GM23338 (cell line): ENCODE measurements around the gene ATL2. TPM values are rescaled to one million over a fixed set of nuclear protein-coding genes. Genes with fewer than 3 reads are reported as not detected.

Experiments used
- ATAC-seq: fragments of 200-7000 bp; cut with Tn5 transposase; 3 replicates; pipeline ENCODE4 v1.9.1; 2020
- DNase-seq: peaks from one replicate; pipeline ENCODE4 v3.0.0-alpha.2; 2015; ENCODE audit warnings: low spot score
- H2AFZ ChIP-seq: fragments of 200-600 bp; sonication (generic); 2 replicates; pipeline ENCODE4 v1.8.0; 2016; ENCODE audit warnings: antibody characterized with exemption, mild to moderate bottlenecking, moderate library complexity
- H3F3A ChIP-seq: fragments of 200-600 bp; sonication (generic); replicated peaks from 2 replicates; pipeline ENCODE4 v1.8.0; 2017; ENCODE audit warnings: antibody characterized with exemption, mixed run types, low read depth
- H3K27ac ChIP-seq: fragments of 200-600 bp; sonication (generic); 2 replicates; pipeline ENCODE4 v1.6.1; 2016; ENCODE audit warnings: low read depth
- H3K27me3 ChIP-seq: fragments of 200-600 bp; sonication (generic); 2 replicates; pipeline ENCODE4 v1.8.0; 2016; ENCODE audit warnings: mild to moderate bottlenecking, mixed run types, moderate library complexity; ENCODE audit not compliant: insufficient read depth
- H3K36me3 ChIP-seq: fragments of 200-600 bp; sonication (generic); 2 replicates; pipeline ENCODE4 v1.8.0; 2016; ENCODE audit warnings: mild to moderate bottlenecking; ENCODE audit not compliant: insufficient read depth
- H3K4me1 ChIP-seq: fragments of 200-600 bp; sonication (generic); 2 replicates; pipeline ENCODE4 v1.8.0; 2016; ENCODE audit warnings: mild to moderate bottlenecking, moderate library complexity; ENCODE audit not compliant: insufficient read depth
- H3K4me2 ChIP-seq: fragments of 200-600 bp; sonication (generic); 2 replicates; pipeline ENCODE4 v1.7.1; 2017; ENCODE audit warnings: mixed run types
- H3K4me3 ChIP-seq: fragments of 200-600 bp; sonication (generic); 2 replicates; pipeline ENCODE4 v1.6.1; 2016; ENCODE audit warnings: mixed run types
- H3K79me2 ChIP-seq: fragments of 200-600 bp; sonication (generic); replicated peaks from 2 replicates; pipeline ENCODE4 v1.8.0; 2017; ENCODE audit warnings: mild to moderate bottlenecking; ENCODE audit not compliant: insufficient read depth
- H3K9me2 ChIP-seq: fragments of 200-600 bp; sonication (generic); 2 replicates; pipeline ENCODE4 v1.8.0; 2017; ENCODE audit not compliant: insufficient read depth
- H4K20me1 ChIP-seq: fragments of 200-600 bp; sonication (generic); replicated peaks from 2 replicates; pipeline ENCODE4 v1.8.0; 2017; ENCODE audit warnings: mild to moderate bottlenecking; ENCODE audit not compliant: insufficient read depth
- H3K27ac Mint-ChIP-seq: 2 replicates; pipeline ENCODE4 v1.8.0; 2020; ENCODE audit warnings: inconsistent platforms, mild to moderate bottlenecking, moderate library complexity, mixed read lengths
- H3K27me3 Mint-ChIP-seq: 3 replicates; pipeline ENCODE4 v1.8.0; 2022; ENCODE audit warnings: low read depth, mild to moderate bottlenecking, moderate library complexity, mixed read lengths, inconsistent platforms; ENCODE audit not compliant: insufficient read depth, poor library complexity
- H3K36me3 Mint-ChIP-seq: 3 replicates; pipeline ENCODE4 v1.8.0; 2021; ENCODE audit warnings: low read depth, mild to moderate bottlenecking, inconsistent platforms, moderate library complexity, mixed read lengths
- H3K4me1 Mint-ChIP-seq: 3 replicates; pipeline ENCODE4 v1.8.0; 2020; ENCODE audit warnings: mild to moderate bottlenecking, inconsistent platforms, mixed read lengths
- H3K4me3 Mint-ChIP-seq: 3 replicates; pipeline ENCODE4 v1.8.0; 2021; ENCODE audit warnings: moderate library complexity, mild to moderate bottlenecking, inconsistent platforms, mixed read lengths
- H3K9me3 Mint-ChIP-seq: 3 replicates; pipeline ENCODE4 v1.8.0; 2020; ENCODE audit warnings: moderate library complexity, mild to moderate bottlenecking, inconsistent platforms, mixed read lengths
- CREB1 ChIP-seq: fragments of 250-450 bp; sonication (Bioruptor Pico); IDR thresholded peaks from 2 replicates; pipeline ENCODE4 v1.5.0; 2020; ENCODE audit warnings: low read depth, mild to moderate bottlenecking, moderate library complexity
- EZH2 ChIP-seq: fragments of 200-600 bp; sonication (generic); IDR thresholded peaks from one replicate; pipeline ENCODE4 v1.8.0; 2017; ENCODE audit warnings: antibody characterized with exemption, mild to moderate bottlenecking, low read depth; ENCODE audit not compliant: unreplicated experiment
- EZH2phosphoT487 ChIP-seq: fragments of 200-600 bp; sonication (generic); IDR thresholded peaks from one replicate; pipeline ENCODE4 v1.8.1; 2018; ENCODE audit warnings: antibody characterized with exemption; ENCODE audit not compliant: unreplicated experiment
- JUNB ChIP-seq: IDR thresholded peaks from one replicate; pipeline ENCODE4 v1.6.1; 2016; ENCODE audit warnings: antibody characterized with exemption; ENCODE audit not compliant: unreplicated experiment
- NANOG ChIP-seq: IDR thresholded peaks from 2 replicates; pipeline ENCODE4 v1.6.1; 2016; ENCODE audit warnings: antibody characterized with exemption, borderline replicate concordance
- POLR2AphosphoS5 ChIP-seq: IDR thresholded peaks from 2 replicates; pipeline ENCODE4 v1.6.1; 2016; ENCODE audit warnings: antibody characterized with exemption, low read depth
- ZNF114 ChIP-seq: fragments of 250-450 bp; sonication (Bioruptor Pico); IDR thresholded peaks from 2 replicates; pipeline ENCODE4 v1.5.0; 2020; ENCODE audit warnings: mild to moderate bottlenecking, moderate library complexity
- ZNF331 ChIP-seq: fragments of 250-450 bp; sonication (Bioruptor Pico); IDR thresholded peaks from 2 replicates; pipeline ENCODE4 v1.5.0; 2020; ENCODE audit warnings: low read depth, mild to moderate bottlenecking, moderate library complexity
- polyA plus RNA-seq: library from polyadenylated mRNA; unstranded; fragments of >200 nt; fragmentation: Nextera tagmentation; extraction: Ambion mirVana; gene quantifications from 2 replicates; pipeline ENCODE4 v1.2.1, GENCODE V29; 2016
- total RNA-seq: library from RNA; depleted of rRNA; stranded (reverse); fragments of >200 nt; shearing (Covaris generic); gene quantifications from 2 replicates; pipeline ENCODE4 v1.2.3, GENCODE V29; 2014
- TF ChIP-seq, protein P1 (sequence below): IDR thresholded peaks from 2 replicates; pipeline ENCODE4 v1.6.1; 2016; ENCODE audit warnings: antibody characterized with exemption
- TF ChIP-seq, protein P2 (sequence below), 2 experiments: fragments of 200-600 bp in 1 of 2; sonication (generic) in 1 of 2; conservative IDR thresholded peaks; 2 replicates each; pipeline versions ENCODE4 v1.5.1 to v1.6.1; 2016 to 2017; ENCODE audit warnings: antibody characterized with exemption in 2 of 2, low read depth in 2 of 2, mild to moderate bottlenecking in 2 of 2, moderate library complexity in 1 of 2
- TF ChIP-seq, protein P3 (sequence below): IDR thresholded peaks from one replicate; pipeline ENCODE4 v1.6.1; 2018; ENCODE audit warnings: antibody characterized with exemption; ENCODE audit not compliant: unreplicated experiment

The ATL2 gene
- total and polyA plus RNA-seq, 2 experiments from 2014 or later = 30.2 to 140 TPM

DNA sequence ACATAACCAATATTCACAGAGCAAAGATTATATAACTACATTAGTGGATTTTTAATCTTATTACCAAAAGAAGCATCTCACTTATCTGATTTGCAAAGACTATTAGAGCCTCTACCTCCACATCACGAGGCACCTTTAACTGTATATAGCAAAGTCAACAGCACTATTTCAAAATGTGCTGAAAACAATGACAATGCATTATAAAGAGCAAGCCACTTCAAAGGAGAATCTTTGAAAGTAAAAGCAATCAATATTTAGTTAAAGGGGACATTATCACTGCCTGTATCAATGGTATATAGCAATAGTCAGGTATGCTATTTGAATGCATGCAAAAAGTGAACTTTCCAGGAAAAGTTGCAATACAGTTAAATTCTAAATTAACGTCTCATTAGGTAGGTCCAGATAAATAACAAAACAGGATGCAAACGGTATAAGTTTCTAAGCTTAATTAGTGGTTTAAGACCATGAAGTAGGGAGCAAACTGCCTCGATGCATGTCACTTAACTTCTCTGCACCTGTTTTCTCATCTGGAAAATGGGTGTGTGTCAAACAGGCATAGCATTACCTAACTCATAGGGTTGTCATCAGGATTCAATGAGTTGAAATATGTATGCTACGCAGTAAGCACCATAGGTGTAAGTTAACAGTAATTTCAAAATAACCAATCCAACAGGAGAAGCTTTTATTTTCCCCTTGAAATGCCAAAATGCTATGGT, 31.6 kb downstream of the ATL2 start:
- H3K79me2 ChIP-seq = peaks cover 97% of the 10 kb centered on the region
- peaks cover 33% of the 10 kb centered on the region for H3K36me3 ChIP-seq
- no peak overlapping the region for H3K4me3 ChIP-seq
- Mint-ChIP-seq H3K27me3 (peaks cover 2% of the 10 kb centered on the region), H3K9me3 (peaks cover 2% of the 10 kb centered on the region; the same call in 1 of the 3 replicates), H3K27ac (no peak overlapping the region), H3K4me3 (no peak overlapping the region), H3K36me3 (peaks cover 35% of the 10 kb centered on the region), H3K4me1 (no peaks in the 10 kb centered on the region)
- no peaks in the 10 kb centered on the region for H3K27me3 ChIP-seq
- TF ChIP-seq NANOG (no peak), JUNB (no peak)
- TF ChIP-seq, protein P1, sequence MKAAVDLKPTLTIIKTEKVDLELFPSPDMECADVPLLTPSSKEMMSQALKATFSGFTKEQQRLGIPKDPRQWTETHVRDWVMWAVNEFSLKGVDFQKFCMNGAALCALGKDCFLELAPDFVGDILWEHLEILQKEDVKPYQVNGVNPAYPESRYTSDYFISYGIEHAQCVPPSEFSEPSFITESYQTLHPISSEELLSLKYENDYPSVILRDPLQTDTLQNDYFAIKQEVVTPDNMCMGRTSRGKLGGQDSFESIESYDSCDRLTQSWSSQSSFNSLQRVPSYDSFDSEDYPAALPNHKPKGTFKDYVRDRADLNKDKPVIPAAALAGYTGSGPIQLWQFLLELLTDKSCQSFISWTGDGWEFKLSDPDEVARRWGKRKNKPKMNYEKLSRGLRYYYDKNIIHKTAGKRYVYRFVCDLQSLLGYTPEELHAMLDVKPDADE = no peak
- TF ChIP-seq, protein P2, sequence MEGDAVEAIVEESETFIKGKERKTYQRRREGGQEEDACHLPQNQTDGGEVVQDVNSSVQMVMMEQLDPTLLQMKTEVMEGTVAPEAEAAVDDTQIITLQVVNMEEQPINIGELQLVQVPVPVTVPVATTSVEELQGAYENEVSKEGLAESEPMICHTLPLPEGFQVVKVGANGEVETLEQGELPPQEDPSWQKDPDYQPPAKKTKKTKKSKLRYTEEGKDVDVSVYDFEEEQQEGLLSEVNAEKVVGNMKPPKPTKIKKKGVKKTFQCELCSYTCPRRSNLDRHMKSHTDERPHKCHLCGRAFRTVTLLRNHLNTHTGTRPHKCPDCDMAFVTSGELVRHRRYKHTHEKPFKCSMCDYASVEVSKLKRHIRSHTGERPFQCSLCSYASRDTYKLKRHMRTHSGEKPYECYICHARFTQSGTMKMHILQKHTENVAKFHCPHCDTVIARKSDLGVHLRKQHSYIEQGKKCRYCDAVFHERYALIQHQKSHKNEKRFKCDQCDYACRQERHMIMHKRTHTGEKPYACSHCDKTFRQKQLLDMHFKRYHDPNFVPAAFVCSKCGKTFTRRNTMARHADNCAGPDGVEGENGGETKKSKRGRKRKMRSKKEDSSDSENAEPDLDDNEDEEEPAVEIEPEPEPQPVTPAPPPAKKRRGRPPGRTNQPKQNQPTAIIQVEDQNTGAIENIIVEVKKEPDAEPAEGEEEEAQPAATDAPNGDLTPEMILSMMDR (conservative IDR thresholded peaks at IDR 0.05; ENCODE audit: low read depth in 2 of 2) = no peak
- H2AFZ ChIP-seq = no peak overlapping the region
- no peak overlapping the region for H3K27ac ChIP-seq
- H3F3A ChIP-seq = no peaks in the 10 kb centered on the region
- ATAC-seq = no peak
- H3K9me2 ChIP-seq = no peaks in the 10 kb centered on the region
- peaks cover 3% of the 10 kb centered on the region for H3K4me1 ChIP-seq
- DNase-seq = no peak
- peaks cover 55% of the 10 kb centered on the region for H4K20me1 ChIP-seq
- H3K4me2 ChIP-seq = no peak overlapping the region

DNA sequence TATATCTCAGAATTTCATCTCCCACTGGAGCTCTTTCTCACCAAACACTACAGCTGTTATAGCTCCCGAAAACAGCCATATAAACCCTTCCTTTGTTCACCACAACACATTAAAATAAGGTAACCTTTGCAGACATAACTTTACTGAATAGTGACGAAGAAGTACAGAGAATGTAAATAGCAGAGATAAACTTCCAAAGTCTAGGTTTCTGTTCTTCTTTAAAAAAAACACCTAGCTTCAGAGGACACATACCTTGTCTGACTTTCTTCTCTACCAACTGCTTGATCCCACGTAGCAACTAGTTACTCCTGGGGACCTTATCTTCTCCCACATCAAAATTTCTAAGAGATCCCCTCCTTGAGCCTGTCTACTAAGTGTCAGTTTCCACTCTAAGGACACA, 32.3 kb downstream of the ATL2 start:
- Histone ChIP-seq H4K20me1 (peaks cover 50% of the 10 kb centered on the region), H3K36me3 (peaks cover 35% of the 10 kb centered on the region), H3K4me1 (peaks cover 3% of the 10 kb centered on the region), H2AFZ (no peak overlapping the region), H3K27ac (no peak overlapping the region), H3F3A (no peaks in the 10 kb centered on the region), H3K27me3 (no peaks in the 10 kb centered on the region), H3K79me2 (peaks cover 94% of the 10 kb centered on the region), H3K9me2 (no peaks in the 10 kb centered on the region), H3K4me3 (no peak overlapping the region), H3K4me2 (no peak overlapping the region)
- DNase-seq = no peak
- no peak overlapping the region for H3K27ac Mint-ChIP-seq
- H3K4me1 Mint-ChIP-seq = no peaks in the 10 kb centered on the region
- H3K36me3 Mint-ChIP-seq = peaks cover 39% of the 10 kb centered on the region
- no peak for ATAC-seq
- peaks cover 2% of the 10 kb centered on the region for H3K27me3 Mint-ChIP-seq
- peaks cover 2% of the 10 kb centered on the region; the same call in 1 of the 3 replicates for H3K9me3 Mint-ChIP-seq
- H3K4me3 Mint-ChIP-seq = no peak overlapping the region
- TF ChIP-seq NANOG (no peak), ZNF114 (CRISPR knock-in tag) (no peak), EZH2phosphoT487 (no peak), EZH2 (no peak), CREB1 (CRISPR knock-in tag) (no peak), ZNF331 (CRISPR knock-in tag) (no peak), JUNB (no peak), POLR2AphosphoS5 (no peak)
- TF ChIP-seq, protein P1 = no peak
- TF ChIP-seq, protein P3, sequence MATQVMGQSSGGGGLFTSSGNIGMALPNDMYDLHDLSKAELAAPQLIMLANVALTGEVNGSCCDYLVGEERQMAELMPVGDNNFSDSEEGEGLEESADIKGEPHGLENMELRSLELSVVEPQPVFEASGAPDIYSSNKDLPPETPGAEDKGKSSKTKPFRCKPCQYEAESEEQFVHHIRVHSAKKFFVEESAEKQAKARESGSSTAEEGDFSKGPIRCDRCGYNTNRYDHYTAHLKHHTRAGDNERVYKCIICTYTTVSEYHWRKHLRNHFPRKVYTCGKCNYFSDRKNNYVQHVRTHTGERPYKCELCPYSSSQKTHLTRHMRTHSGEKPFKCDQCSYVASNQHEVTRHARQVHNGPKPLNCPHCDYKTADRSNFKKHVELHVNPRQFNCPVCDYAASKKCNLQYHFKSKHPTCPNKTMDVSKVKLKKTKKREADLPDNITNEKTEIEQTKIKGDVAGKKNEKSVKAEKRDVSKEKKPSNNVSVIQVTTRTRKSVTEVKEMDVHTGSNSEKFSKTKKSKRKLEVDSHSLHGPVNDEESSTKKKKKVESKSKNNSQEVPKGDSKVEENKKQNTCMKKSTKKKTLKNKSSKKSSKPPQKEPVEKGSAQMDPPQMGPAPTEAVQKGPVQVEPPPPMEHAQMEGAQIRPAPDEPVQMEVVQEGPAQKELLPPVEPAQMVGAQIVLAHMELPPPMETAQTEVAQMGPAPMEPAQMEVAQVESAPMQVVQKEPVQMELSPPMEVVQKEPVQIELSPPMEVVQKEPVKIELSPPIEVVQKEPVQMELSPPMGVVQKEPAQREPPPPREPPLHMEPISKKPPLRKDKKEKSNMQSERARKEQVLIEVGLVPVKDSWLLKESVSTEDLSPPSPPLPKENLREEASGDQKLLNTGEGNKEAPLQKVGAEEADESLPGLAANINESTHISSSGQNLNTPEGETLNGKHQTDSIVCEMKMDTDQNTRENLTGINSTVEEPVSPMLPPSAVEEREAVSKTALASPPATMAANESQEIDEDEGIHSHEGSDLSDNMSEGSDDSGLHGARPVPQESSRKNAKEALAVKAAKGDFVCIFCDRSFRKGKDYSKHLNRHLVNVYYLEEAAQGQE = no peak
- TF ChIP-seq, protein P2 (conservative IDR thresholded peaks at IDR 0.05; ENCODE audit: low read depth in 2 of 2) = no peak
